Gastrocnemius medialis (tissue), 4 donors: Measurements from ENCODE around the gene FUNDC1.

Source experiments
- POLR2A ChIP-seq, 2 donors: fragments of 450-650 bp; IDR thresholded peaks; one replicate each; pipeline ENCODE4 v1.6.1; 2017; ENCODE audit warnings: antibody characterized with exemption in 2 of 2, mild to moderate bottlenecking in 2 of 2, moderate library complexity in 2 of 2
- TF ChIP-seq, protein P1 (sequence below), 5 experiments: fragments of 450-650 bp in 3 of 5; fragments of 200-600 bp in 2 of 5; sonication (generic) in 2 of 5; IDR thresholded peaks in 4 of 5; conservative IDR thresholded peaks in 1 of 5; 1 replicate in 4 of 5; 2 replicates in 1 of 5; pipeline ENCODE4 v1.5.1; 2016 to 2019; ENCODE audit warnings: antibody characterized with exemption in 5 of 5, mild to moderate bottlenecking in 3 of 5, moderate library complexity in 3 of 5

DNA sequence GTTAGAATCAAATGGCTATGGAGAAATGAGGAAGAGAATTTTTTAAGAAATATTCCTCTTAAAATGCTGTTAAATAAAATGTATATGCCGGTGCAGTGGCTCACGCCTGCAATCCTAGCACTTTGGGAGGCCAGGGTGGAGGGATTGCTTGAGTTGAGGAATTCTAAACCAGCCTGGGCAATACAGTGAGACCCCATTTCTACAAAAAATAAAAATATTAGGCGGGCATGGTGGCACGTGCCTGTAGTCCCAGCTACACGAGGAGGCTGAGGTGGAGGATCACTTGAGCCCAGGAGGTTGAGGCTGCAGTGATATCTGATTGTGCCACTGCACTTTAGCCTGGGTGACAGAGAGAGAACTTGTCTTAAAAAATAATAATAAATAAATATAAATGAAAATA is 7.9 kb upstream of the FUNDC1 start:
- TF ChIP-seq POLR2A (IDR thresholded peaks at IDR 0.05): no peak
- TF ChIP-seq, protein P1, sequence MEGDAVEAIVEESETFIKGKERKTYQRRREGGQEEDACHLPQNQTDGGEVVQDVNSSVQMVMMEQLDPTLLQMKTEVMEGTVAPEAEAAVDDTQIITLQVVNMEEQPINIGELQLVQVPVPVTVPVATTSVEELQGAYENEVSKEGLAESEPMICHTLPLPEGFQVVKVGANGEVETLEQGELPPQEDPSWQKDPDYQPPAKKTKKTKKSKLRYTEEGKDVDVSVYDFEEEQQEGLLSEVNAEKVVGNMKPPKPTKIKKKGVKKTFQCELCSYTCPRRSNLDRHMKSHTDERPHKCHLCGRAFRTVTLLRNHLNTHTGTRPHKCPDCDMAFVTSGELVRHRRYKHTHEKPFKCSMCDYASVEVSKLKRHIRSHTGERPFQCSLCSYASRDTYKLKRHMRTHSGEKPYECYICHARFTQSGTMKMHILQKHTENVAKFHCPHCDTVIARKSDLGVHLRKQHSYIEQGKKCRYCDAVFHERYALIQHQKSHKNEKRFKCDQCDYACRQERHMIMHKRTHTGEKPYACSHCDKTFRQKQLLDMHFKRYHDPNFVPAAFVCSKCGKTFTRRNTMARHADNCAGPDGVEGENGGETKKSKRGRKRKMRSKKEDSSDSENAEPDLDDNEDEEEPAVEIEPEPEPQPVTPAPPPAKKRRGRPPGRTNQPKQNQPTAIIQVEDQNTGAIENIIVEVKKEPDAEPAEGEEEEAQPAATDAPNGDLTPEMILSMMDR (IDR thresholded peaks at IDR 0.05 in 4 of 5, conservative IDR thresholded peaks at IDR 0.05 in 1 of 5): no peak
